MCF 10A (cell line): ENCODE data around the gene FEZ2. TPM values are rescaled to one million over a fixed set of nuclear protein-coding genes. Genes with fewer than 3 reads are reported as not detected.

Experiments
- BruUV-seq: library from RNA; stranded (reverse); fragments of 400-500 nt; replicated peaks from 2 replicates; lab custom pipeline; 2021; lab: Mats Ljungman, UMichigan
- CTCF ChIA-PET: fragments of 300-600 bp; sonication (Branson Sonifier 250); formaldehyde crosslinking; extraction: SDS; loops from one replicate; lab custom pipeline; 2021; ENCODE audit warnings: antibody characterized with exemption, inconsistent platforms; lab: Yijun Ruan, JAX
- POLR2A ChIA-PET: fragments of 300-600, 350-650 bp; sonication (Branson Sonifier 250); formaldehyde crosslinking; extraction: SDS; loops from one replicate; lab custom pipeline; 2020; ENCODE audit warnings: antibody characterized with exemption, inconsistent platforms; lab: Yijun Ruan, JAX
- DNase-seq: peaks from one replicate; pipeline ENCODE4 v3.0.0-alpha.2; 2018; ENCODE audit not compliant: unreplicated experiment
- H3K27ac Mint-ChIP-seq: one replicate; pipeline ENCODE4 v1.8.0; 2022; ENCODE audit warnings: mild to moderate bottlenecking, low read depth, mixed read lengths; ENCODE audit not compliant: unreplicated experiment
- H3K27me3 Mint-ChIP-seq: one replicate; pipeline ENCODE4 v1.8.0; 2022; ENCODE audit warnings: mixed read lengths; ENCODE audit not compliant: insufficient read depth, unreplicated experiment
- H3K36me3 Mint-ChIP-seq: one replicate; pipeline ENCODE4 v1.8.0; 2022; ENCODE audit warnings: mild to moderate bottlenecking, moderate library complexity, mixed read lengths; ENCODE audit not compliant: insufficient read depth, unreplicated experiment
- H3K4me1 Mint-ChIP-seq: one replicate; pipeline ENCODE4 v1.8.0; 2022; ENCODE audit warnings: mixed read lengths; ENCODE audit not compliant: insufficient read depth, unreplicated experiment
- H3K4me3 Mint-ChIP-seq: one replicate; pipeline ENCODE4 v1.8.0; 2022; ENCODE audit warnings: mild to moderate bottlenecking, moderate library complexity, mixed read lengths; ENCODE audit not compliant: unreplicated experiment
- H3K9me3 Mint-ChIP-seq: one replicate; pipeline ENCODE4 v1.8.0; 2022; ENCODE audit warnings: mixed read lengths; ENCODE audit not compliant: unreplicated experiment
- intact Hi-C: fragments of 100-400 bp; cut with micrococcal nuclease; formaldehyde crosslinking; loops from 2 replicates; pipeline ENCODE4 v1.14.1; 2022
- total RNA-seq: library from RNA; stranded (reverse); gene quantifications from 2 replicates; pipeline ENCODE4 v1.2.3, GENCODE V29; 2022
- TF ChIP-seq, protein P1 (sequence below): fragments of 200-600 bp; IDR thresholded peaks from one replicate; pipeline ENCODE4 v1.8.0; 2022; ENCODE audit warnings: antibody characterized with exemption, mild to moderate bottlenecking; ENCODE audit not compliant: unreplicated experiment

The FEZ2 gene
- total RNA-seq, 1 experiment from 2014 or later, result 31.9 TPM

DNA sequence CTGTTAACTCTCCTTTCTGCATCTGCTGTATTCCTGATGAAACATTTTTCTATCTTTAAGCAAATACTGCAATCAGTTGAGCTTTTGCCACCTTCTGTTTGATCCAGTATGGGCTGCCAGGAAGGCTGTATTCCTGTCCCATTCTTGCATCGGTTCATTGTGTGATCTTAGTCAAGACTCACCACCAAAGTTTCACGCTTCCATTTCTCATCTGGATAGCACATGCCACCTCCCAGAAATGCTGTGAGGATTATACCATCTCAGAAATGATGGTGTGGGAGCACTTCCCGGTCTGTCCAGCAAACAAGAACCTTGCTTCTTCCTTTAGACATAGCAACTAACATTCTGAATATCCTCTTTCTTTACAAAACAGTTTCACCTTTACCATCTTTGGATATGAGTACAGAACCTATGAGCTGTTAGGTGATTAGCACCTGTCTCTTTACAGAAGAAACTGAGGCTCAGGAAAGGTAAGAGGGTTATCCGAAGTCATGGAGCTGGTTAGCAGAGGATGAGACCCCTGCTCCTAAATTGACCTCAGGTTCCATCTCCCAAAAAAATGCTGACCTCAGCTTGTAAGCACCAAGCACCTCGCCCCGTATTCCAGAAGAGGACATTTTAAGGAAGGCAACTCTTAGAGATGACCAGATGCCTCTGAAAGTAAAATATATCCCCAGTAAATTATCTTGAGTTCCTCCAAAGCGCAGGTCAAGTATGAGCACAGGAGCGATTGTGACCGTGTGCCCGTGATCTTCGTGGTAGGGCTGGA lies 56.8 kb downstream of the FEZ2 start:
- peak overlapping the region; percentile 66 for H3K27ac Mint-ChIP-seq
- intact Hi-C loops, result no loop called here
- H3K4me3 Mint-ChIP-seq, result no peak overlapping the region
- no peak for DNase-seq
- TF ChIP-seq, protein P1, sequence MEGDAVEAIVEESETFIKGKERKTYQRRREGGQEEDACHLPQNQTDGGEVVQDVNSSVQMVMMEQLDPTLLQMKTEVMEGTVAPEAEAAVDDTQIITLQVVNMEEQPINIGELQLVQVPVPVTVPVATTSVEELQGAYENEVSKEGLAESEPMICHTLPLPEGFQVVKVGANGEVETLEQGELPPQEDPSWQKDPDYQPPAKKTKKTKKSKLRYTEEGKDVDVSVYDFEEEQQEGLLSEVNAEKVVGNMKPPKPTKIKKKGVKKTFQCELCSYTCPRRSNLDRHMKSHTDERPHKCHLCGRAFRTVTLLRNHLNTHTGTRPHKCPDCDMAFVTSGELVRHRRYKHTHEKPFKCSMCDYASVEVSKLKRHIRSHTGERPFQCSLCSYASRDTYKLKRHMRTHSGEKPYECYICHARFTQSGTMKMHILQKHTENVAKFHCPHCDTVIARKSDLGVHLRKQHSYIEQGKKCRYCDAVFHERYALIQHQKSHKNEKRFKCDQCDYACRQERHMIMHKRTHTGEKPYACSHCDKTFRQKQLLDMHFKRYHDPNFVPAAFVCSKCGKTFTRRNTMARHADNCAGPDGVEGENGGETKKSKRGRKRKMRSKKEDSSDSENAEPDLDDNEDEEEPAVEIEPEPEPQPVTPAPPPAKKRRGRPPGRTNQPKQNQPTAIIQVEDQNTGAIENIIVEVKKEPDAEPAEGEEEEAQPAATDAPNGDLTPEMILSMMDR, result no peak
- BruUV-seq, result no TSS peak
- H3K36me3 Mint-ChIP-seq, result peaks cover 23% of the 10 kb centered on the region
- no peaks in the 10 kb centered on the region for H3K27me3 Mint-ChIP-seq
- no peaks in the 10 kb centered on the region for H3K4me1 Mint-ChIP-seq
- ChIA-PET POLR2A (interaction anchor here (0.6 to 5.5 kb wide), 3 partner anchors 8 to 191 kb away, joined by 3 to 23 read pairs (median 3); no protein-coding TSS in a partner anchor), CTCF (interaction anchor here (0.9 to 3.9 kb wide), 2 partner anchors 124 to 185 kb away, joined by 4 to 20 read pairs; partner anchors contain the start of gene CRIM1)
- H3K9me3 Mint-ChIP-seq, result no peaks in the 10 kb centered on the region

GRCh38 chr2:36539631-36540030 lies 58.3 kb downstream of the FEZ2 start:
- no peak overlapping the region for H3K4me3 Mint-ChIP-seq
- H3K36me3 Mint-ChIP-seq, result peaks cover 22% of the 10 kb centered on the region
- DNase-seq, result no peak
- intact Hi-C loops, result no loop called here
- ChIA-PET POLR2A (no interaction called here), CTCF (interaction anchor here (1.1 to 3.9 kb wide), 2 partner anchors 10 to 125 kb away, joined by 5 to 20 read pairs; no protein-coding TSS in a partner anchor)
- H3K27ac Mint-ChIP-seq, result no peak overlapping the region
- H3K9me3 Mint-ChIP-seq, result no peaks in the 10 kb centered on the region
- no peaks in the 10 kb centered on the region for H3K27me3 Mint-ChIP-seq
- H3K4me1 Mint-ChIP-seq, result no peaks in the 10 kb centered on the region
- no TSS peak for BruUV-seq
- TF ChIP-seq, protein P1, result no peak

DNA sequence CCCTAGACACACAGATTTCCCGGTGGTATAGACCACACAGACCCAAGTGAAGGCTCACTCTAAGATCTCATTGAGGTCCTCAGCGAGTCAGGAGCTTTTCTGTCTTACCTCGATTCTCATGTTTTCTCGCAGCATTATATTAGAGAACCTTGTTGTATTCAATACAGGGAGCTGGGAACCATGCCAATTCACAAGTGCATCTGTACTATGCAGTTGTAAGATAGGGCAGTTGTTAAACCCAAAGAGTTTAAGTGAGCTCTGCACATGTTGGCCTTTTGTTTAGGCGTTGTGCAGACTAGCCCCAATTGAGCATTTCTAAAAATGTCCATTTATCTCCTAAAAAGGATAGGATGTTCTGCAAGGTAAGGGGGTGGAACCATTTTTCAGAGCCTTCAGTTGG lies 59.6 kb downstream of the FEZ2 start:
- intact Hi-C loops, result no loop called here
- Mint-ChIP-seq H3K27ac (no peak overlapping the region), H3K9me3 (no peaks in the 10 kb centered on the region), H3K4me1 (no peaks in the 10 kb centered on the region), H3K27me3 (no peaks in the 10 kb centered on the region), H3K36me3 (peaks cover 22% of the 10 kb centered on the region), H3K4me3 (no peak overlapping the region)
- POLR2A ChIA-PET, result no interaction called here
- CTCF ChIA-PET, result interaction anchor here (0.8 to 3.9 kb wide), 5 partner anchors 20 to 247 kb away, joined by 4 to 20 read pairs (median 5); no protein-coding TSS in a partner anchor
- BruUV-seq, result no TSS peak
- TF ChIP-seq, protein P1, result no peak
- no peak for DNase-seq

- intact Hi-C loops, result no loop called here
- Mint-ChIP-seq H3K27ac (no peak overlapping the region), H3K9me3 (no peaks in the 10 kb centered on the region), H3K4me3 (no peak overlapping the region), H3K36me3 (peaks cover 38% of the 10 kb centered on the region), H3K4me1 (no peaks in the 10 kb centered on the region), H3K27me3 (no peaks in the 10 kb centered on the region)
- BruUV-seq, result no TSS peak
- TF ChIP-seq, protein P1, result no peak
- no peak for DNase-seq
- CTCF ChIA-PET, result interaction anchor here (1.6 kb wide), 1 partner anchor 184 kb away, joined by 5 read pairs; no protein-coding TSS in a partner anchor
- POLR2A ChIA-PET, result interaction anchor here (0.8 to 1.3 kb wide), 2 partner anchors 9 to 184 kb away, joined by 3 to 5 read pairs; no protein-coding TSS in a partner anchor
Measured at GRCh38 chr2:36536776-36537175, 61.2 kb downstream of the FEZ2 start.
